MCF 10A (cell line): ENCODE data around the gene DNLZ. TPM values are rescaled to one million over a fixed set of nuclear protein-coding genes. Genes with fewer than 3 reads are reported as not detected.

Experiments used
- BruUV-seq: library from RNA; stranded (reverse); fragments of 400-500 nt; replicated peaks from 2 replicates; lab custom pipeline; 2021; lab: Mats Ljungman, UMichigan
- CTCF ChIA-PET: fragments of 300-600 bp; sonication (Branson Sonifier 250); formaldehyde crosslinking; extraction: SDS; loops from one replicate; lab custom pipeline; 2021; ENCODE audit warnings: antibody characterized with exemption, inconsistent platforms; lab: Yijun Ruan, JAX
- POLR2A ChIA-PET: fragments of 300-600, 350-650 bp; sonication (Branson Sonifier 250); formaldehyde crosslinking; extraction: SDS; loops from one replicate; lab custom pipeline; 2020; ENCODE audit warnings: antibody characterized with exemption, inconsistent platforms; lab: Yijun Ruan, JAX
- DNase-seq: peaks from one replicate; pipeline ENCODE4 v3.0.0-alpha.2; 2018; ENCODE audit not compliant: unreplicated experiment
- H3K27ac Mint-ChIP-seq: one replicate; pipeline ENCODE4 v1.8.0; 2022; ENCODE audit warnings: mild to moderate bottlenecking, low read depth, mixed read lengths; ENCODE audit not compliant: unreplicated experiment
- H3K27me3 Mint-ChIP-seq: one replicate; pipeline ENCODE4 v1.8.0; 2022; ENCODE audit warnings: mixed read lengths; ENCODE audit not compliant: insufficient read depth, unreplicated experiment
- H3K36me3 Mint-ChIP-seq: one replicate; pipeline ENCODE4 v1.8.0; 2022; ENCODE audit warnings: mild to moderate bottlenecking, moderate library complexity, mixed read lengths; ENCODE audit not compliant: insufficient read depth, unreplicated experiment
- H3K4me1 Mint-ChIP-seq: one replicate; pipeline ENCODE4 v1.8.0; 2022; ENCODE audit warnings: mixed read lengths; ENCODE audit not compliant: insufficient read depth, unreplicated experiment
- H3K4me3 Mint-ChIP-seq: one replicate; pipeline ENCODE4 v1.8.0; 2022; ENCODE audit warnings: mild to moderate bottlenecking, moderate library complexity, mixed read lengths; ENCODE audit not compliant: unreplicated experiment
- H3K9me3 Mint-ChIP-seq: one replicate; pipeline ENCODE4 v1.8.0; 2022; ENCODE audit warnings: mixed read lengths; ENCODE audit not compliant: unreplicated experiment
- CTCF ChIP-seq: fragments of 200-600 bp; IDR thresholded peaks from one replicate; pipeline ENCODE4 v1.8.0; 2022; ENCODE audit warnings: antibody characterized with exemption, mild to moderate bottlenecking; ENCODE audit not compliant: unreplicated experiment
- intact Hi-C: fragments of 100-400 bp; cut with micrococcal nuclease; formaldehyde crosslinking; loops from 2 replicates; pipeline ENCODE4 v1.14.1; 2022
- total RNA-seq: library from RNA; stranded (reverse); gene quantifications from 2 replicates; pipeline ENCODE4 v1.2.3, GENCODE V29; 2022

The DNLZ gene
- total RNA-seq, 1 experiment from 2014 or later = 30.5 TPM

- intact Hi-C loops = no loop called here
- no peaks in the 10 kb centered on the region for H3K4me1 Mint-ChIP-seq
- no peak overlapping the region for H3K27ac Mint-ChIP-seq
- no peak overlapping the region for H3K4me3 Mint-ChIP-seq
- no peaks in the 10 kb centered on the region for H3K9me3 Mint-ChIP-seq
- no peak for TF ChIP-seq CTCF
- CTCF ChIA-PET = interaction anchor here (1.1 to 1.7 kb wide), 2 partner anchors 9 to 20 kb away, joined by 3 read pairs; partner anchors contain the start of gene DNLZ
- peaks cover 58% of the 10 kb centered on the region for H3K36me3 Mint-ChIP-seq
- DNase-seq = no peak
- no TSS peak for BruUV-seq
- POLR2A ChIA-PET = no interaction called here
- H3K27me3 Mint-ChIP-seq = no peaks in the 10 kb centered on the region
Measured at GRCh38 chr9:136383436-136383835, 19.9 kb upstream of the DNLZ start.

GRCh38 chr9:136381966-136382513, 18.5 kb upstream of the DNLZ start:
- Mint-ChIP-seq H3K27me3 (no peaks in the 10 kb centered on the region), H3K36me3 (peaks cover 44% of the 10 kb centered on the region), H3K27ac (no peak overlapping the region), H3K4me3 (no peak overlapping the region), H3K9me3 (no peaks in the 10 kb centered on the region), H3K4me1 (no peaks in the 10 kb centered on the region)
- DNase-seq = no peak
- CTCF ChIA-PET = interaction anchor here (0.6 kb wide), 2 partner anchors 59 to 82 kb away, joined by 3 to 5 read pairs; no protein-coding TSS in a partner anchor
- no peak for TF ChIP-seq CTCF
- POLR2A ChIA-PET = interaction anchor here (1.0 kb wide), 1 partner anchor 17 kb away, joined by 3 read pairs; no protein-coding TSS in a partner anchor
- BruUV-seq = no TSS peak
- intact Hi-C loops = no loop called here

GRCh38 chr9:136381311-136381710, 17.8 kb upstream of the DNLZ start:
- no peaks in the 10 kb centered on the region for H3K27me3 Mint-ChIP-seq
- POLR2A ChIA-PET = no interaction called here
- H3K36me3 Mint-ChIP-seq = peaks cover 36% of the 10 kb centered on the region
- no peaks in the 10 kb centered on the region for H3K9me3 Mint-ChIP-seq
- H3K27ac Mint-ChIP-seq = no peak overlapping the region
- H3K4me1 Mint-ChIP-seq = no peaks in the 10 kb centered on the region
- BruUV-seq = no TSS peak
- no peak overlapping the region for H3K4me3 Mint-ChIP-seq
- no peak for TF ChIP-seq CTCF
- CTCF ChIA-PET = interaction anchor here (0.6 kb wide), 1 partner anchor 81 kb away, joined by 3 read pairs; no protein-coding TSS in a partner anchor
- intact Hi-C loops = no loop called here
- no peak for DNase-seq

- peaks cover 27% of the 10 kb centered on the region for H3K36me3 Mint-ChIP-seq
- H3K4me3 Mint-ChIP-seq = no peak overlapping the region
- BruUV-seq = no TSS peak
- no peaks in the 10 kb centered on the region for H3K27me3 Mint-ChIP-seq
- H3K27ac Mint-ChIP-seq = no peak overlapping the region
- intact Hi-C loops = no loop called here
- no peak for DNase-seq
- no peak for TF ChIP-seq CTCF
- ChIA-PET POLR2A (no interaction called here), CTCF (no interaction called here)
- no peaks in the 10 kb centered on the region for H3K9me3 Mint-ChIP-seq
- H3K4me1 Mint-ChIP-seq = no peaks in the 10 kb centered on the region
Measured at GRCh38 chr9:136380381-136380780, 16.8 kb upstream of the DNLZ start.
